HG03378 (cell line): Measurements from ENCODE around the gene CACNB2.

Source experiments
- ATAC-seq: cut with Tn5 transposase; IDR thresholded peaks from one replicate; pipeline ENCODE4 v1.9.1; 2021; ENCODE audit warnings: mild to moderate bottlenecking, moderate library complexity; ENCODE audit not compliant: unreplicated experiment

CACNB2 gene

GRCh38 chr10:18497806-18498369 is 357.7 kb downstream of the CACNB2 start:
- no peak for ATAC-seq

DNA sequence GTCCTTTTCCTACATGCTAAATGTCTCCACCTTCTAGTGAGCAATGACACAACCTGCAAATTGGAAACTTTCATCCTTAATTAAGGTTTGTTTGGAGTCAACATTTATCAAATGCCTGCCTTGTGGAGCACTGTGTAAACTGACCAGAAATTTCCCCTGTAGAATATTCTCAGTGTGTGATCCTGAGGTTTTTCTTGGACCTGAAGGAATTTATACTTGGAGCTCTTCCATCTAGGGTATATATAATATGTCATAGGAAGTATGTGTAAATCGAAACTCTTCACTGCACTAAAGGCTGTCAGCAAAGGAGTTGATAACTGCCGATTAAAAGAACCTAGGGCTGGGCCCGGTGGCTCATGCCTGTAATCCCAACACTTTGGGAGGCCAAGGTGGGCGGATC is 358.8 kb downstream of the CACNB2 start:
- ATAC-seq = no peak

GRCh38 chr10:18500576-18500975 is 360.4 kb downstream of the CACNB2 start:
- no peak for ATAC-seq

GRCh38 chr10:18501198-18501597 is 361.0 kb downstream of the CACNB2 start:
- peak; percentile 84 for ATAC-seq

DNA sequence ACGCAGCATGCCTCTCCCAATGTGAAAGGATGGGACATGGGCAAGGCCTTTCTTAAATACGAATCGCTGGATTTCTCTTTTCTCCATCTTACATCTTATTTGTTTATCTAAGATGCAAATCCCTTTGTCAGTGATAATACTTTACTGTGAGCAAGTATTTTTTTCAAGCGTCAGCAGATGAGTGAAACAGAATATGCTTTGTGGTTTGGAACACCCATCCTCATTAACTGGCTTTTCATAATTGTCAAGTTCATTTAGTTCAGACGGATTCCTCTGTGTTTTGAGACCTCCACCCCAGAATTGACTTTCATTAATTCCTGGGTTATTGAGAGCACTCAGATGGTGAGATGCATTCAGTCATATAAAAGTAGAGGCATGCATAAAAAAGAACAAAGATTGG is 361.4 kb downstream of the CACNB2 start:
- ATAC-seq = no peak

DNA sequence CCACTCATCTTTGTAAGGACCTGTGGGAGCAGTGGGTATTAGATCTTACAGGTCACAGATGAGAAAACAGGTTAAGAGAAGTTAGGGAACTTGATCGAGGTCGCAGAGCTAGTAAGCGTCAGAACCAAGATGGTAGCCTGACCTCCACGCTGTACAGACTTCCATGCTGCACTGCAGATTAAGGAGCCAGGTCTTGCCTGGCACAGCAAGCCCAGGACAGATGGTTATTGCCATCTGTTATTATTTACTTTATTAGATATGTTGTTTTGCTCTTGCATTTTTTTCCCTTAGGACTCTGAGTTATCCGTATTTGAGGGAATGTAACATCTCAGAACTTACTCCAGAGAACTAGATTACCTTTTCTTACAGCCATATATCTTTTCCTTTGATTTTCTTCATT is 363.9 kb downstream of the CACNB2 start:
- ATAC-seq = no peak

DNA sequence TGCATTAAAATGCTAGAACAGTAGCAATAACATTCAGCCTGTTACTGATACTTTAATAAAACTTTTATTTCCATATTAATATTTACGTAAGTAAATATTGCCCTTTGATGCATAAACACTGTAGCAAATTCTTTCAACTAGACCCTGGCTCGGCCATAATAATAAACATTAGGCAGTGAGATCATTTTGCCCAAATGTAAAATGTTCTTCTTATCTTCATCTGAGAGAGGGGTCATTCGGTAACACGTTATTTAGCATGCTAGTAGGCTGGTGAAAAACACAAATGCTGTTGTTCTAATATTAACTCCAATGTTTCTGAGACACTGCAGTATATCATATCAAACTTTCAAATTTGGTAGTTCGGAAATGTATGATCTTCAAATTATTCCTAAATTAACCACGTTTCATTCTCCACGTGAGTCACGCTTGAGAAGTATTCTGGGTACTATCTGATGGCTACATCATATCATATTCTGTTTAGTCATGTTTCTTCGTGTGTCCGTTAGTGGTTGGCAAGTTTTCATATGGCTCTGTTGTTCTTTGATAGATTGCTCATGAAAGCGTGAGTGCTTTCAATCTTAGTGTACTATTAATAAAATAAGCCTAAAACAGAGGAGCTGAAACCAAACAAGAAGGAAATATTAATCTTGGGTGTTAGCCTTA is 365.4 kb downstream of the CACNB2 start:
- ATAC-seq = no peak

DNA sequence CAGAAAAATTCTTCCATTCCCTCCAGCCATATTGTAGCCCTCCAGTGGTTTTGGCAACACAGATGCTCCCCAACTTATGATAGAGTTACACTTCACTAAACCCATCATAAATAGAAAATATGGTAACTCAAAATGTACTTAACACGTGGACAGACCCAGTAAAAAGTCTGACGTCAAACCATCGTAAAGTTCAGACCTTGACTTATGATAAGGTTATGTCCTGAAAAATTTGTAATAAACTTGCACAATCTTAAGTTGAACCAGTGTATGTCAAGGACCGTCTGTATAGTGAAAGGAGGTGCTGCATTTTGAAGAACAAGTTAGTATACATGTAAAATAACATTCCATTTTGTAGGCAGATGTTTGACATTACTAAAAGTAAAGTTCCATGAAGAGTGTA is 368.4 kb downstream of the CACNB2 start:
- ATAC-seq = no peak

GRCh38 chr10:18514537-18514936 is 374.3 kb downstream of the CACNB2 start:
- no peak for ATAC-seq

DNA sequence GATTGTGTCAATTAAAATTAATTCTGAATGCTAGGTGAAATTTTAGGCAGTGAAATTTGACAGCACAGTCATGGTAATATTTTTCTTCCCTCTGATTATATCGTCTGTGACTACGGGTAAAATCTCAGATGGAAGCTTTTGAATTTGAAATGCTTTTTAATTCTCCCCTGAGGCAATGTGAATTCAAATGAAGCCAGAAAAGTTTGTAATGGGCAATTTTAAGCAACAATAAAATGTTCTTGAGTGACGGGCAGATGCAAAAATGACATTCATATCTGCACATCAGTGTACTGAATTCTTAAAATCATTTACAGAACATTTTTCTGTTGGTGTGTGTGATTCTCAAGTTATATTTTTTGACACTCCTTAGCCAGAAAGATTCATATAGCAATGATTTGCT is 376.6 kb downstream of the CACNB2 start:
- ATAC-seq = no peak

DNA sequence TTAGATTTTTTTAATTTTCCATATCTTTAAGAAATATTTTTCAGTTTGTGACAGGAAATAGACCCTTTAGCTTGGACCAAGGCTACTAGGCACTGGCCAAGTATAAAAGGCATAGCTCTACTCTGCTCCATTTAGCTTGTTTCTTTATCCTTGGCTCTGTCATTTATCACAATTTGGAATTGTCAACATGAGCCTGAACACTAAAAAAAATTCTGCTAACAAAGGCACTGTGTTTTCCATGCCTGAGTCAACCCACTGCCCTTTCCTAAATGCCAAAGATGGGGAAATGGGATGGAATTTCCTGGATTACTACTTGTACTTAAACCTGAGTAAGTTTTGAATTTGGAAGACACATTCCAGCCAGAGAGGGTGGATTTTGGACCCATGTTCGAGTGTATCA is 382.8 kb downstream of the CACNB2 start:
- no peak for ATAC-seq

- no peak for ATAC-seq
Measured at GRCh38 chr10:18523858-18524257, 383.6 kb downstream of the CACNB2 start.

DNA sequence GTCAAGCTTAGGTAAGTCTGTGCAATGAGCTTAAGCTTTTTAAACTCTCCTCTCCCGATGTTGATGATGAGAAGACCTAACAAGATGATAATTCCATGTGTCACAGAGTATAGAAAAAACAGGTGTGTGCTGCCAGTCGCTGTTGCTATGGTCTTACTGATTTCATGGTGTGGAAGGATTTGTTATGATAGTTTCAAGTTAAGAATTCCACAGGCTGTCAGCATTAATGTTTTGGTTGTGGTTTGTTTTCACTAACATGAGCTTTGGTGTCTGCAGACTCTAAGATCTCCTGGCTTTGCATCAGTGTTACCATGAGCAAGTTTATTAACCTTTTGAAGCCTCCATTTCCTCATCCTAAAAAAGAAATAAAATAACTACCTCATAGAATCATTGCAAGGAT is 387.5 kb downstream of the CACNB2 start:
- ATAC-seq = no peak

DNA sequence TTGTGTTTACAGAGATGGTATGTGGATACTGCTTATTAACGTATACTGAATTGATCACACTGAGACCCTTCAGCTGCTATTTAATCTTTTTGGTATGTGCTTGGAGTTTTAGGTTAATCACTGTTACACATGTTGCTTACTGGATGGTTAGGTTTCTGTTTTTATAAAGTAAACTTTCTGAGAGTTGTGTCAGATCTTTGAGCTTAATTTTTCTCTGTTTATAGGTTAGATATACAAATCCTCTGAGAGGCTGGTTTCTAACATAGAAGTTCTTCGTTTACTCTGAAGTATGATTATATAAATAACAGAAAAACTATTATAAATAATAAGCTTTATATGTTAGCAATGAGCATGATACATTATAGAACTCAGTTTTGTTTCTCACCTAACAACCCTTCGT is 388.1 kb downstream of the CACNB2 start:
- no peak for ATAC-seq

GRCh38 chr10:18532881-18533535 is 392.8 kb downstream of the CACNB2 start:
- ATAC-seq = no peak

DNA sequence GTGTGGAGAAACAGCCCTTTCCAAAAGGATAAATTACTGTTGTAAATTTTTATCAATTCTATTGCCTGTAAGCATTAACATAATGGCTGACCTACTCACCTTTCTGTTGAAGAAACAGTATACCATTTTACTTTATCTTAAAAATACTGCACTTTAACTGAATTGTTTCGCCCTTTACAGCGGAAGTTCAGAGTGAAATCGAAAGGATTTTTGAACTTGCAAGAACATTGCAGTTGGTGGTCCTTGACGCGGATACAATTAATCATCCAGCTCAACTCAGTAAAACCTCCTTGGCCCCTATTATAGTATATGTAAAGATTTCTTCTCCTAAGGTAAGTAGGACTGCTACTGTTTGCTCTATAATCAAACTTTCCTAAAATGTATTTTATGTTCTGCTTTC is 393.7 kb downstream of the CACNB2 start:
- no peak for ATAC-seq

- no peak for ATAC-seq
Measured at GRCh38 chr10:18539335-18539734, 399.1 kb downstream of the CACNB2 start.

DNA sequence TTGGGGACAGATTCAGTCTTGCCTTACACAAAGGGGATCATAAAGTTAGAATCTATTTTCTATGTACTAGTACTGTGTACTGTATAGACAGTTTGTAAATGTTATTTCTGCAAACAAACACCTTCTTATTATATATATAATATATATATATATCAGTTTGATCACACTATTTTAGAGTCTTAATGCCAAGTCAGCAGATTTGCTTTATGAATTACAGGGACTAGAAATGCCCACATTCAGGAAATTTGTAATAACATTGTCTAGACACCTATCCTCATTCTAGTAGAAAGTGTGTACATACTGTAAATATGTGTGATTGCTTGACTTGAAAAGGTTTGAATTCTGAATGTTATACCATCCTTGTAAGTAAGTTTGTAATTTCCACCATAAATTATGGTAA is 400.0 kb downstream of the CACNB2 start:
- ATAC-seq = no peak

- no peak for ATAC-seq
Measured at GRCh38 chr10:18542832-18543231, 402.6 kb downstream of the CACNB2 start.

DNA sequence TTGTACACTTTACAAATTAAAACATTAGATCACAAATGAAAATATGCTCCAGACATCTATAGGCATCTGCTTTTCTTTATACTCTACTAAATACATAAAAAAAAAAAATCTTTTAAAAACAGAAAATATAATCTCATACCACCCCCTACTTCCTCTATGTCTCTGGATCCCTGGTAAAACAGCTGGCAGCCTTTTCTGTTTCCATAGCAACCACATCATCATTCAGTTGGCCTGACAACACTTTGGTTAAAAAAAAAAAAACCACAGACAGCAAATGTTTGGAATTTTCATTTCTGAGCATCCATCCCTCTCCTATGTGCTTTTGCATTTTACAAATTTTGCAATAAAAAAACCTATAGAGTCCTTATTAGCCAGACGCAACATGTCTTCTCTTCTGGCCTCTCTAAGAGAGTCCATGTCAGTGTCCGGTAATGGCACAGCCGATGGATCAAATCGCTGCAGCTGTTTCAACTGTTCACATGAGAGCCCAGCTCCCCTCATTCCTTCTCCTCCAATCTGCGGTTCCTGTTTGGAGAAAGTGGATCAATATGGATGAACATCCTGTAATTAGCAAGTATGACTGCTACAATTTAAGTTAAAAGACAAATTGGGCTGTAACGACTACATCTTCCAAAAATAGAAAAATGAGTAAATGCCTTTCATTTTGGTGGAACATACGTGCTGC is 405.5 kb downstream of the CACNB2 start:
- no peak for ATAC-seq

- no peak for ATAC-seq
Measured at GRCh38 chr10:18549105-18549504, 408.9 kb downstream of the CACNB2 start.

DNA sequence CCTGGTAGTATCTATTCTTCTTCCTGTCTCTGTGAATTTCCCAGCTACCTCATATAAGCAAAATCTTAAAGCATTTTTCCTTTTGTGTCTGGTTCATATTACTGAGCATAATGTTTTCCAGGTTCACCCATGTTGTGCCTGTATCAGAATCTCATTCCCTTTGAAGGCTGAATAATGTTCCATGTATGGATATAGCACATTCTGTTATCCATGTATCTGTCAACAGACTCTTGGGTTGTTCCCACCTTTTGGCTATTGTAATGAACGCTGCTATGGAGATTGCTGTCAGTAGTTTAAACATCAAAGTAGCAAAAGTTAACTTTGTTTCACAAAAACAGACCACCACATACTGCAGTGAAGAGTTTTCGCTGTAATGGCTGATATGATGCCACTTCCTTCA is 411.2 kb downstream of the CACNB2 start:
- ATAC-seq = no peak
